Neuronal stem cell (in vitro differentiated cells): ENCODE results near the gene LONRF2.

Experiments
- DNase-seq: peaks from one replicate; pipeline ENCODE4 v3.0.0-alpha.2; 2013; ENCODE audit warnings: low spot score
- H2AFZ ChIP-seq: one replicate; pipeline ENCODE4 v1.6.1; 2013; ENCODE audit warnings: mild to moderate bottlenecking, low read length, inconsistent platforms
- H2AK5ac ChIP-seq: 2 replicates; pipeline ENCODE4 v1.6.1; 2013; ENCODE audit warnings: low read depth, mild to moderate bottlenecking, inconsistent platforms, low read length, moderate library complexity, mixed read lengths
- H2BK120ac ChIP-seq: 2 replicates; pipeline ENCODE4 v1.6.1; 2013; ENCODE audit warnings: low read depth, mild to moderate bottlenecking, inconsistent platforms, low read length, moderate library complexity, mixed read lengths
- H2BK12ac ChIP-seq: one replicate; pipeline ENCODE4 v1.6.1; 2013; ENCODE audit warnings: low read length, inconsistent platforms
- H2BK15ac ChIP-seq: 2 replicates; pipeline ENCODE4 v1.6.1; 2013; ENCODE audit warnings: mild to moderate bottlenecking, low read length, inconsistent platforms, mixed read lengths
- H2BK5ac ChIP-seq: one replicate; pipeline ENCODE4 v1.6.1; 2013; ENCODE audit warnings: inconsistent platforms, mild to moderate bottlenecking, low read length, moderate library complexity
- H3K14ac ChIP-seq: one replicate; pipeline ENCODE4 v1.6.1; 2013; ENCODE audit warnings: low read length, inconsistent platforms
- H3K18ac ChIP-seq: 2 replicates; pipeline ENCODE4 v1.6.1; 2013; ENCODE audit warnings: low read length, inconsistent platforms
- H3K23ac ChIP-seq: 2 replicates; pipeline ENCODE4 v1.6.1; 2013; ENCODE audit warnings: low read depth, mild to moderate bottlenecking, mixed read lengths, low read length, inconsistent platforms; ENCODE audit not compliant: poor library complexity
- H3K27ac ChIP-seq: replicated peaks from 3 replicates; pipeline ENCODE4 v1.5.1; 2013; ENCODE audit warnings: low read length, inconsistent platforms
- H3K27me3 ChIP-seq, 3 experiments: 2 replicates each; pipeline ENCODE4 v1.6.1; 2013; ENCODE audit warnings: low read length in 3 of 3, mild to moderate bottlenecking in 2 of 3, inconsistent platforms in 1 of 3, low read depth in 1 of 3, mixed read lengths in 1 of 3, moderate library complexity in 1 of 3; ENCODE audit not compliant: control insufficient read depth in 3 of 3, insufficient read depth in 3 of 3
- H3K36me3 ChIP-seq, 2 donors: replicated peaks in 1 of 2; 2 replicates each; pipeline ENCODE4 v1.6.1; 2013; ENCODE audit warnings: low read length in 2 of 2; ENCODE audit not compliant: control insufficient read depth in 2 of 2, insufficient read depth in 2 of 2
- H3K4ac ChIP-seq: 2 replicates; pipeline ENCODE4 v1.6.1; 2013; ENCODE audit warnings: inconsistent platforms, mild to moderate bottlenecking, low read length, moderate library complexity
- H3K4me1 ChIP-seq, 2 donors: 1 replicate in 1 of 2; 2 replicates in 1 of 2; pipeline ENCODE4 v1.6.1; 2013; ENCODE audit warnings: low read length in 2 of 2, low read depth in 1 of 2; ENCODE audit not compliant: control insufficient read depth in 2 of 2, insufficient read depth in 1 of 2
- H3K4me2 ChIP-seq: one replicate; pipeline ENCODE4 v1.6.1; 2013; ENCODE audit warnings: mild to moderate bottlenecking, low read length, inconsistent platforms; ENCODE audit not compliant: insufficient read depth, poor library complexity, severe bottlenecking
- H3K4me3 ChIP-seq, 2 donors: 2 replicates each; pipeline ENCODE4 v1.5.1; 2013; ENCODE audit warnings: low read length in 2 of 2, mild to moderate bottlenecking in 2 of 2, inconsistent platforms in 1 of 2, moderate library complexity in 1 of 2
- H3K79me1 ChIP-seq: one replicate; pipeline ENCODE4 v1.6.1; 2013; ENCODE audit warnings: low read depth, mild to moderate bottlenecking, inconsistent platforms, low read length, moderate library complexity
- H3K9ac ChIP-seq: one replicate; pipeline ENCODE4 v1.6.1; 2013; ENCODE audit warnings: mild to moderate bottlenecking, low read depth, low read length, inconsistent platforms; ENCODE audit not compliant: poor library complexity
- H3K9me3 ChIP-seq, 2 donors: replicated peaks in 1 of 2; 2 replicates each; pipeline versions ENCODE3 to v1.6.1; 2013; ENCODE audit warnings: low read length in 2 of 2, mild to moderate bottlenecking in 2 of 2, inconsistent platforms in 1 of 2, low read depth in 1 of 2, mixed read lengths in 1 of 2, moderate library complexity in 1 of 2; ENCODE audit not compliant: control insufficient read depth in 2 of 2, insufficient read depth in 1 of 2
- H4K8ac ChIP-seq: one replicate; pipeline ENCODE4 v1.6.1; 2013; ENCODE audit warnings: low read depth, mild to moderate bottlenecking, inconsistent platforms, low read length, moderate library complexity
- H4K91ac ChIP-seq: one replicate; pipeline ENCODE4 v1.6.1; 2013; ENCODE audit warnings: low read length, low read depth, mild to moderate bottlenecking, inconsistent platforms; ENCODE audit not compliant: poor library complexity
- WGBS, 2 donors: extraction: QIAGEN DNeasy Blood & Tissue Kit; methylation state at CpG; one replicate each; pipeline ENCODE4 v1.1.7; 2013; ENCODE audit warnings: missing lambda C conversion rate in 2 of 2, mixed read lengths in 1 of 2; ENCODE audit not compliant: insufficient read length in 2 of 2, insufficient replicate concordance in 1 of 2; ENCODE audit errors: extremely low coverage in 2 of 2; 5-methylcytosine and 5-hydroxymethylcytosine counted together

Gene LONRF2

GRCh38 chr2:100228967-100229366, 93.3 kb downstream of the LONRF2 start:
- Histone ChIP-seq H2BK15ac (no peak overlapping the region), H3K14ac (no peak overlapping the region), H2AFZ (no peak overlapping the region), H2BK120ac (no peak overlapping the region), H4K91ac (no peak overlapping the region), H2BK5ac (no peak overlapping the region), H3K9ac (no peak overlapping the region), H3K9me3 (no peaks in the 10 kb centered on the region), H3K18ac (no peak overlapping the region), H3K27ac (no peak overlapping the region), H2BK12ac (no peak overlapping the region), H3K79me1 (no peaks in the 10 kb centered on the region), H3K4ac (no peak overlapping the region), H3K27me3 (no peaks in the 10 kb centered on the region), H3K4me2 (no peak overlapping the region), H2AK5ac (no peak overlapping the region), H3K36me3 (no peaks in the 10 kb centered on the region), H4K8ac (no peak overlapping the region), H3K4me1 (no peaks in the 10 kb centered on the region), H3K4me3 (no peak overlapping the region), H3K23ac (no peak overlapping the region)
- DNase-seq = no peak
- no CpG with 5 or more reads among the region's 1 CpG for WGBS, 2 donors

GRCh38 chr2:100228415-100228814, 93.9 kb downstream of the LONRF2 start:
- no peak overlapping the region for H2BK5ac ChIP-seq
- H3K4me3 ChIP-seq = no peak overlapping the region
- no CpG with 5 or more reads among the region's 3 CpGs for WGBS, 2 donors
- no peak overlapping the region for H2BK15ac ChIP-seq
- no peaks in the 10 kb centered on the region for H3K27me3 ChIP-seq
- no peak for DNase-seq
- no peak overlapping the region for H4K8ac ChIP-seq
- H3K79me1 ChIP-seq = no peaks in the 10 kb centered on the region
- H3K18ac ChIP-seq = no peak overlapping the region
- no peaks in the 10 kb centered on the region for H3K36me3 ChIP-seq
- no peak overlapping the region for H2BK120ac ChIP-seq
- H3K27ac ChIP-seq = no peak overlapping the region
- H3K4me1 ChIP-seq = no peaks in the 10 kb centered on the region
- no peak overlapping the region for H3K4ac ChIP-seq
- no peak overlapping the region for H3K9ac ChIP-seq
- H2BK12ac ChIP-seq = no peak overlapping the region
- no peak overlapping the region for H3K14ac ChIP-seq
- H2AFZ ChIP-seq = no peak overlapping the region
- H3K23ac ChIP-seq = no peak overlapping the region
- no peak overlapping the region for H3K4me2 ChIP-seq
- H3K9me3 ChIP-seq = no peaks in the 10 kb centered on the region
- no peak overlapping the region for H4K91ac ChIP-seq
- H2AK5ac ChIP-seq = no peak overlapping the region

- H4K91ac ChIP-seq = no peak overlapping the region
- no peaks in the 10 kb centered on the region for H3K79me1 ChIP-seq
- no peak overlapping the region for H3K27ac ChIP-seq
- no peaks in the 10 kb centered on the region for H3K4me1 ChIP-seq
- no peak overlapping the region for H2AFZ ChIP-seq
- H3K4me3 ChIP-seq = no peak overlapping the region
- no peak overlapping the region for H3K18ac ChIP-seq
- H2BK5ac ChIP-seq = no peak overlapping the region
- H2BK12ac ChIP-seq = no peak overlapping the region
- H2BK120ac ChIP-seq = no peak overlapping the region
- no peak overlapping the region for H3K23ac ChIP-seq
- H4K8ac ChIP-seq = no peak overlapping the region
- H3K36me3 ChIP-seq = no peaks in the 10 kb centered on the region
- no peak overlapping the region for H3K14ac ChIP-seq
- H3K9me3 ChIP-seq = no peaks in the 10 kb centered on the region
- WGBS, 2 donors = no CpG with 5 or more reads among the region's 3 CpGs
- no peak overlapping the region for H3K4me2 ChIP-seq
- H2BK15ac ChIP-seq = no peak overlapping the region
- H3K4ac ChIP-seq = no peak overlapping the region
- peaks cover 0 to 9% (median 0%) of the 10 kb centered on the region in 3 experiments for H3K27me3 ChIP-seq
- H3K9ac ChIP-seq = no peak overlapping the region
- H2AK5ac ChIP-seq = no peak overlapping the region
- DNase-seq = no peak
These were observed 97.2 kb downstream of the LONRF2 start for GRCh38 chr2:100224988-100225710.

GRCh38 chr2:100223502-100223901, 98.8 kb downstream of the LONRF2 start:
- DNase-seq = no peak
- Histone ChIP-seq H2AFZ (no peak overlapping the region), H3K18ac (no peak overlapping the region), H4K8ac (no peak overlapping the region), H3K9me3 (no peaks in the 10 kb centered on the region), H3K4me2 (no peak overlapping the region), H2BK12ac (no peak overlapping the region), H2AK5ac (no peak overlapping the region), H3K36me3 (no peaks in the 10 kb centered on the region), H3K79me1 (no peaks in the 10 kb centered on the region), H3K9ac (no peak overlapping the region), H3K14ac (no peak overlapping the region), H4K91ac (no peak overlapping the region), H3K4ac (no peak overlapping the region), H3K4me3 (peak overlapping the region in 1 of 2 donors; percentile 50), H3K4me1 (no peaks in the 10 kb centered on the region), H2BK5ac (no peak overlapping the region), H2BK15ac (no peak overlapping the region), H3K27ac (no peak overlapping the region), H3K23ac (no peak overlapping the region), H2BK120ac (no peak overlapping the region), H3K27me3 (peaks cover 0 to 9% (median 0%) of the 10 kb centered on the region in 3 experiments)
- no CpG with 5 or more reads among the region's 6 CpGs for WGBS, 2 donors
